Skeletal muscle cell (primary cell): Measurements from ENCODE around the gene HOXA3.

Experiments
- DNase-seq: peaks from one replicate; pipeline ENCODE4 v3.0.0-alpha.2; 2010; ENCODE audit warnings: low read depth
- H3K4me3 ChIP-seq: 2 replicates; pipeline ENCODE4 v1.5.1; 2011; ENCODE audit warnings: low read depth, mild to moderate bottlenecking, control low read depth, low read length, moderate library complexity

Gene HOXA3

GRCh38 chr7:27110186-27111031, 42.0 kb downstream of the HOXA3 start:
- DNase-seq, result no peak
- H3K4me3 ChIP-seq, result no peak overlapping the region

- no peak for DNase-seq
- no peak overlapping the region for H3K4me3 ChIP-seq
These were observed 42.8 kb downstream of the HOXA3 start for GRCh38 chr7:27109466-27110185.

GRCh38 chr7:27108390-27109127, 43.8 kb downstream of the HOXA3 start:
- DNase-seq, result no peak
- no peak overlapping the region for H3K4me3 ChIP-seq

DNA sequence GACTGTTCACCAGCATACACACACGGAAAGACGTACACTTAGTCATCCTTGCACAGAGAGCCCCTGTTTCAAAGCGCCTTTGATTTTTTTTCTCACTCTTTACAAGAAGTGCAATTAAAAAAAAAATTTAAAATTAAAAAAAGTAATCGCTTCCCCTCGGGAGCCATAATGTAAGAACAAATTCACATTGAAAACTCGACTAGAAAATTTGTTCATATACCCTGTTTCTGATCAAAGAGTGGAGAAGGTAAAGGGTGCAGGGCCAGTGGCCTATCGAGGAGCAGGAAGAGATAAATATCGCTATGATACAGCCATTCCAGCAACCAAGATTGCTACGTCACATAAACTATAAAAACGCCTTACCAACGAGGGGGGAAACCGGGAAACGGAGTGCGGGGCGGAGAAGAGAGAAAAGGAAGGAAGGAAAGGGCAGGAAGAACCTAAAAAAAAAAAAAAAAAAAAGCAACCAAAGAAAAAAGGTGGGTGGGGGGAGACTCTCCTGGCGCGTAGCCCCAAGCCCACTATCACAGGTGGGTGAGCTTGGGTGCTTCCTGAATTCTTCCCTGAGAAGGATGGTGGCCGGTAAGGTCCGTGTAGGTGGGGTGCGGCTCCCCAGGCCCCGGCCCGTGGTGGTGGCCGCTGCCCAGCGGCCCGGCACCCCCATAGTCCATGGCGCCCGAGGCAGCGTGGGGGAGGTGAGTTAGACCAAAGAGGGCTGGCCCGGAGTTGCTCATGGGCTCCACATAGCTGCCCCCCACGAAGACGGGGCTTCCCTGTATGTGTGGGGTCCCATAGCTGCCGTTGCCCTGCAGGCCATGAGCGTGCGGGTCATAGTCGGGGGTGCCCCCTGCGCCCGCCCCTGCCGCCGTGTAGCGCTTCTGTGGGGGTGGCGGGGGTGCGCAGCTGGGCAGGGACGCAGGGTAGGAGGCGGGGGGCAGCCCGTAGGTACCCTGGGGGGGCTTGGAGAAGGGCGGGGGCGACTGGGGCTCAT, 44.7 kb downstream of the HOXA3 start:
- no peak overlapping the region for H3K4me3 ChIP-seq
- DNase-seq, result no peak

DNA sequence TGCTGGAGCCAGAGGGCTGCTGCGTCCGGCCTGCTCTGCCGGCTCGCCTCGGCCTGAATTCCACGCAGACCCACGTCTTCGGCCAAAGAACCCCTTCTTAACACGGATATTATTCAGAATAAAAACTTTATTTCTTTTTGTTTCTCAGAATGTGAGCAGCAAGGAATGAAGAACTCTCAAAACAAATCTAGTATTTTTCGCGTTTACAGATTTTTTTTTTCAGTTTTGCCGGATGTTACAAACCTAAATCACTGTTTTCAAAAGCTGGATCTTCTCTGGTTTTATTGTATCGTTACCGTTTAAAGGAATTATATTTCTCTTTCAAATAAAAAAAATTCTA, 45.5 kb downstream of the HOXA3 start:
- no peak overlapping the region for H3K4me3 ChIP-seq
- no peak for DNase-seq

DNA sequence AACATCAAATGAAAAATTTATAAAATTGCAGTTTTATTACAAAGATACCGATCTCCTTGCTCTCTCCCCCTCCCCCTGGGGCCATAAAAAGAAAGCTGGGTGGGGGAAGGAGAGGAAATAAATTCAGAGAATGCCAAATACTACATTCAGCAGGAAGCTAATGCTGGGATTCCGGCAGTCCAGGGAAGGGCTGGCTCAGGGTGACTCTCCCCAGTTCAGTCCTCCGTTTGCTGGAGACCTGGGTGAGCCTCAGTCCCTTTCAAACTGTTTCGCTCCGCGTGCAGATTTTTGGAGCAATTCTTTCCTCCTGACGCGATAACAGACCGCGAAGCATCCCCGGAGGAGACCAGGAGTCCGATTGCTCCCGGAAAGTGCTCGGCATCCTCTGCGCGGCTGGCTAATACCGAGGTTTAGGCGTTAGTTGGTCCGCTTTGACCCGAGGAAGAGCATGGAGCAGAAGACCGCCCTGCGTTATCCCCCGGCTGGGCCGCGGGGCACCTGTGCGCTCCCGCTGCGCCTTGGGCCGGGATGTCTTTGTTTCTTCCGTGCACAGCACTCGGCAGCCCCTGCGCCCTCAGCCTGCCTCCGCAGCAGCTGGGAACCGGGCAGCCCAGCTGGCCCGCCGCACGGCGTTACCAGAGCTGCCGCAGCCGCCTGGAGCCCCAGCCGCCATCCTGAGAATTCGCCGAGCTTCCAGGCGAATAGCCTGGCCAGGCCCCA, 46.0 kb downstream of the HOXA3 start:
- no peak for DNase-seq
- H3K4me3 ChIP-seq, result no peak overlapping the region

DNA sequence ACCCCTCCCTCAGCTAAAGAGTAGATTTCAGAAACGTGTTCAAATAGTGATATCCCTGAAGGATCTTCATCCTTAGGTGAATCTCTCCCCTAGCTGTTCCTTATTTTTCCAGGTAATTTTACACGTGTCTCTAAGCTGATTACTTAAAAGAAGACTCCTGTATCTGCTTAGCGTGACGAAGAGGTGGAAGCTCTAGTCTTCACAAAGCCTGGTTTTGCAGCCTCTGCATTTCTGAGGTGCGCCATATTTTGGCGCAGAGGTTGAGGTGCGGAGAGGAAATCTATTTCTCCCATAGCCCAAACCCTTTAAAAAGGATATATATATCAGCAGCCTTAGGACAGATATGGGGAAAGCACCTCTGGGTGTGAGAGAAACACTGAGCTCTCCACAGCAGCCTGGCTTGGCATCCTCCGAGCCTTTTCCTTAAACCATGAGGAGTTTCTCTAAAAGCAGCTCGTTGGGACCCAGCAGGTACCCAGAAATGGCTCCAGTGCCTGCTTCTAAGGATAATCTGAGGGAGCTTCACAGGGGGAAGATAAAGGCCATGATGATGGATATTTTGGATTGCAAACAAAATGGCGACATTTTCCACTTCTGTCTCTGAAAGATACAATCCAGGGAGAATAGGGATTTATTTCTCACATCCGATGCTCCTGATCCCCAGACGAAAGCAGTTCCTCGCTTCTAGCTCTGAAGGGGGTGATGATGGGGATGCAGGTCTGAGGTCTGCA, 46.9 kb downstream of the HOXA3 start:
- no peak for DNase-seq
- H3K4me3 ChIP-seq, result no peak overlapping the region

DNA sequence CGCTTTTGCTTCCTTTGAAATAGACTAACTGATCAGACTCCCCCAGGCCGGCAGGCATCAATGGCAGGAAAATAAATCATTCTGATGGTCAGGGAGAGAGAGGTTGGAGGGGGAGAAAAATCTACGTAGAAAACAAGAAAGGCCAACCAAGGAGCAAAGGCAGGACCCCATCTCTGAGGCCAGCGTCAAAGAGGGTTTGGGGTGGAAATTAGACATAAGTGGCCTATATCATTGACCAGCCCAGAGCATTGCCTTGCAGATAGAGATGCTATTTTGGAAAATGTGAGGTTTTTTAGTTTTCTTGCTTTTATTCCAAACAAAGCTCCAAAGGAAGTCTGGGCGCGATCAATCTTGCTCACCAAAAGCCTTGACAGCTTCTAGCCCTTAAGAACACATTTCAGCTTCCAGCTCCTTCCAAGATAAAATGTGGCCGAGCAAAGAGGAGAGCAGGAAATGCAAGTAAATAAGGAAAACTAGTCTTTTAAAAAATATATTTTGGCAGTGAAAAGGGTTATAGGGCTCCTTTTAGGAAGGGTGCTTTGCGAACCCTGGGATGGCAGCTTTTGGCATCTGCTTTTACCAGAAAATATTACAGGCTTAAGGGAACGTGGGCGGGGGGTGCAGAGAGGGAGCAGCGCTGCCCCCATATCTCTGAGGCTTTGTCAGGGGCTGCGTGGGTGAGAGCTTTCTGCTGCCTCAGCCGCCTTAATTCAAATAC, 47.9 kb downstream of the HOXA3 start:
- DNase-seq, result no peak
- no peak overlapping the region for H3K4me3 ChIP-seq

- H3K4me3 ChIP-seq, result no peak overlapping the region
- no peak for DNase-seq
These were observed 48.7 kb downstream of the HOXA3 start for GRCh38 chr7:27103489-27104226.

DNA sequence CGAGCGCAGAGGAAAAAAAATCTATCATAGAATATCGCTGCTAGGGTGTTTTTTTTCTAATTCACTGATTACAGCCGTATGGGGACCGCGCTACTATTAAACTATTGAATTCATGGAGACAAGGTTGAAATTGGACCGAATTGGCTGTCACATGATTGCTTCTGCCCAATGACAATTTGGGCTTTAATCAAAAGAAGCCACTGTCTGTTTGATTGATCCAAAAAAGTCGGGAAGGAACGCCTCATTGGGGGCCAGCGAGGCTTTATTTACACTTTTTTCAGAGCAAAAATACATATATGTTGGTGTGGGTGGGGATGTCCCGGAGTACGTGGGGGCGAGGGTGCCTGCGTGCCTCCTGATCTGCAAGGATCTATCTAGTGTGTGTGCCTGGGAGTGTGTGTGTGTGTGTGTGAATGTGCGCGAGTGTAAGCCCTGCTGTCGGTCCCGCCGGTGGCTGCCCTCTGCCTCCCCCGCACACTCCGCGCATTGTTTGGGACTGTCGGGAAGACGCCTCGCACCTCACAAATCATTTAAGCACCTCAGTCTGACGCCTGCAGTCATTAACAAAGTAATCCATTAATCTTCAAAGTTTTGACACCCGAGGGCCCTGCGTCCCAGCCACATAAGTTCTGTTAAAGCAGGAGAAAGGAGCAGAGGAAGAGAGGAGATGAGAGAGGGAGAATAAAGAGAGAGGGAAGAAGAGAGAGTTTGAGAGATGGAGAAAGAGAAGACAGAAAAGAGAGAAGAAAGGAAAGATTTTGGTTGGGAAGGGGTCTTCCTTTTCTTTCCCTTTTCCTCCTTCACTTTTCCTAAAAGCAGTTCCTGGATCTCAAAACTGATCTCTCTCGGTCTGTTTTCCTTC, 49.6 kb downstream of the HOXA3 start, which contains the start of gene HOXA2:
Gene HOXA2, minus strand, starts transcription at position 103 of the 862 bp plus-strand sequence. CDS start 183 bp downstream, outside the sequence.
- DNase-seq, result no peak
- H3K4me3 ChIP-seq, result no peak within 1 kb of the TSS

DNA sequence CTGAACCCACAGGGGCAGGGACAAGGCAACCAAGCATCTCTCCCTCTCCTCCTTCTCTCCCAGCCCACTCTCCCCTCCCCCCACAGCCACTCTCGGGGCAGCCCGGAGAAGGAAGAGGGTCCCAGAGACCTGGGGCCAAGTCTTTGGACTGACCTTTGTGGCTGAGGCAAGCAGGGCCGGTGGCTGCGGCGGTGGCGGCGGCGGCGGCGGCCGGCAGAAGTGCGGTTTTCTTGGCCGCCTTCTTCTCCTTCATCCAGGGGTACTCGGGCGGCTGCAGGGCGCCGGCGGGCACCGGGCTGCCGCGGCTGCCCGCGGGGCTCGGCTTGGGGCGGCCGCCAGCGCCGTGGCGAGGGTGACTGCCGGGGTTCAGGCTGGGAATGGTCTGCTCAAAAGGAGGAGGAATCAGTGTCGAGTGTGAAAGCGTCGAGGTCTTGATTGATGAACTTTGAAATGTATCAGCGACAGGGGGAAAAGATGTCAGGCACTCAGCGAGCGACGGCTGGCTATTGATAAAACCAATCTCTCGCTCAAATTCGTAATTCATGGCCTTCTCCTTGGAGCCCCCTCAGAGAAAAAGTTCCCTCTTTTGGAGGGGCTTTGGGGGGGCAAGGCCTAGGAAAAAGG, 50.3 kb downstream of the HOXA3 start:
- DNase-seq, result no peak
- H3K4me3 ChIP-seq, result no peak overlapping the region

GRCh38 chr7:27101171-27101956, 51.0 kb downstream of the HOXA3 start:
- H3K4me3 ChIP-seq, result no peak overlapping the region
- DNase-seq, result no peak

DNA sequence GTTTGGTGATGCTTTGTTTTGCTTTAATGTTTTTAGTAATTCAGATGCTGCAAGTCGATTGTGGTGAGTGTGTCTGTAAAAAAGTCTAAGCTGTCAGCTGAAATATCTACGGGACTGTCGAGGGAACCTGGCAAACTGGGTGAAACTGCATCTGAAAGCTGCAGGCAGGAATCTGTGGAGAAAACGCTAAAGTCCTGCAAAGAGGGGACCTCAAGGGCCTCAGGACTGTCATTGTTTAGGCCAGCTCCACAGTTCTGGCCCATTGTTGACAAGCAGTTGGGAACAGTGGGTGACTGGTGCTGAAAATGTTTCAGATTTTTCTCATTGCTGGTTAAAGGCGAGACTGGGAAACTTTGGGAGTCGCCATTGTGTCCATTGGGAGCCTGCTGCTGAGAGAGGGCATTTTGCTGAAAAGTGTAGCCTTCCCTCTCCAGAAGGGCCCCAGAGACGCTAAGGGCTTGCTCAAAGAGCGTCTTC, 51.7 kb downstream of the HOXA3 start:
- no peak overlapping the region for H3K4me3 ChIP-seq
- DNase-seq, result no peak
